ENCODE measurements around the gene DGCR6. TPM values are rescaled to one million over a fixed set of nuclear protein-coding genes. Genes with fewer than 3 reads are reported as not detected.

DGCR6 gene
- total and polyA plus RNA-seq, 2 experiments from 2014 or later = 1.4 to 2.3 TPM

DNA sequence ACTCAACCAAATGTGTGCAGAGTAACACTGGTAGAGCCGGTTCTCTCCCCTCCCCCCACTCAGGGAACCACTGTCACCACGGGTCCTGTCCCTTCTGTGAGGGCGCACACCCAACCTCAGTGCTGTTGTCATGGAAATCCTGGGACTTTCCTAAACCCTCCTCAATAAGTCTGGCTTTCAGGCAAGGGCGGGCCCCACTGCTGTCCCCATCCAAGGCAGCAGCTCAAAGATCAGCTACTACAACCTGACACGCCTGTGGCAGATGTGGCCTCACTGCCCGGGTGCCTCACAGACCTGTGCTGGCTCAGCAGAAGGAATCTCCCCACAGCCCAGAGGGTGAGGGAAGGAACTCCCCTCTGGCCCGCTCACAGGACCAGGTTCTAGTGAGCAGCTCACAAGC is 27.8 kb downstream of the DGCR6 start:
- TF ChIP-seq ZNF114 (CRISPR knock-in tag; IDR thresholded peaks at IDR 0.05) = no peak
- TF ChIP-seq STAT1 (IDR thresholded peaks at IDR 0.05; ENCODE audit: unreplicated experiment) = no peak
- TF ChIP-seq NANOG (IDR thresholded peaks at IDR 0.05; ENCODE audit: borderline replicate concordance) = no peak
- TF ChIP-seq EZH2phosphoT487 (IDR thresholded peaks at IDR 0.05; ENCODE audit: unreplicated experiment) = no peak
- TF ChIP-seq, protein P1, sequence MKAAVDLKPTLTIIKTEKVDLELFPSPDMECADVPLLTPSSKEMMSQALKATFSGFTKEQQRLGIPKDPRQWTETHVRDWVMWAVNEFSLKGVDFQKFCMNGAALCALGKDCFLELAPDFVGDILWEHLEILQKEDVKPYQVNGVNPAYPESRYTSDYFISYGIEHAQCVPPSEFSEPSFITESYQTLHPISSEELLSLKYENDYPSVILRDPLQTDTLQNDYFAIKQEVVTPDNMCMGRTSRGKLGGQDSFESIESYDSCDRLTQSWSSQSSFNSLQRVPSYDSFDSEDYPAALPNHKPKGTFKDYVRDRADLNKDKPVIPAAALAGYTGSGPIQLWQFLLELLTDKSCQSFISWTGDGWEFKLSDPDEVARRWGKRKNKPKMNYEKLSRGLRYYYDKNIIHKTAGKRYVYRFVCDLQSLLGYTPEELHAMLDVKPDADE (IDR thresholded peaks at IDR 0.05) = no peak
- TF ChIP-seq ZNF331 (CRISPR knock-in tag; IDR thresholded peaks at IDR 0.05; ENCODE audit: low read depth) = no peak
- no peak for TF ChIP-seq CREB1 (CRISPR knock-in tag; IDR thresholded peaks at IDR 0.05; ENCODE audit: low read depth)
- no peak for TF ChIP-seq ZNF462 (CRISPR knock-in tag; IDR thresholded peaks at IDR 0.05)
- TF ChIP-seq JUNB (IDR thresholded peaks at IDR 0.05; ENCODE audit: unreplicated experiment) = no peak
- TF ChIP-seq POLR2AphosphoS5 (IDR thresholded peaks at IDR 0.05; ENCODE audit: low read depth) = no peak
- TF ChIP-seq, protein P2, sequence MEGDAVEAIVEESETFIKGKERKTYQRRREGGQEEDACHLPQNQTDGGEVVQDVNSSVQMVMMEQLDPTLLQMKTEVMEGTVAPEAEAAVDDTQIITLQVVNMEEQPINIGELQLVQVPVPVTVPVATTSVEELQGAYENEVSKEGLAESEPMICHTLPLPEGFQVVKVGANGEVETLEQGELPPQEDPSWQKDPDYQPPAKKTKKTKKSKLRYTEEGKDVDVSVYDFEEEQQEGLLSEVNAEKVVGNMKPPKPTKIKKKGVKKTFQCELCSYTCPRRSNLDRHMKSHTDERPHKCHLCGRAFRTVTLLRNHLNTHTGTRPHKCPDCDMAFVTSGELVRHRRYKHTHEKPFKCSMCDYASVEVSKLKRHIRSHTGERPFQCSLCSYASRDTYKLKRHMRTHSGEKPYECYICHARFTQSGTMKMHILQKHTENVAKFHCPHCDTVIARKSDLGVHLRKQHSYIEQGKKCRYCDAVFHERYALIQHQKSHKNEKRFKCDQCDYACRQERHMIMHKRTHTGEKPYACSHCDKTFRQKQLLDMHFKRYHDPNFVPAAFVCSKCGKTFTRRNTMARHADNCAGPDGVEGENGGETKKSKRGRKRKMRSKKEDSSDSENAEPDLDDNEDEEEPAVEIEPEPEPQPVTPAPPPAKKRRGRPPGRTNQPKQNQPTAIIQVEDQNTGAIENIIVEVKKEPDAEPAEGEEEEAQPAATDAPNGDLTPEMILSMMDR (conservative IDR thresholded peaks at IDR 0.05; ENCODE audit: low read depth in 2 of 2) = no peak
- no peak for TF ChIP-seq EZH2 (IDR thresholded peaks at IDR 0.05; ENCODE audit: low read depth, unreplicated experiment)
- TF ChIP-seq REST (IDR thresholded peaks at IDR 0.05; ENCODE audit: unreplicated experiment) = no peak
- no peaks in the 10 kb centered on the region for H3K9me3 Mint-ChIP-seq
- Histone ChIP-seq H3K4me1 (ENCODE audit: insufficient read depth) (no peaks in the 10 kb centered on the region), H3F3A (replicated peaks; ENCODE audit: low read depth) (no peaks in the 10 kb centered on the region), H3K27ac (ENCODE audit: low read depth) (no peak overlapping the region), H2AFZ (no peak overlapping the region), H4K20me1 (replicated peaks; ENCODE audit: insufficient read depth) (no peaks in the 10 kb centered on the region), H3K4me2 (no peak overlapping the region), H3K36me3 (ENCODE audit: insufficient read depth) (no peaks in the 10 kb centered on the region), H3K9me2 (ENCODE audit: insufficient read depth) (no peaks in the 10 kb centered on the region), H3K4me3 (no peak overlapping the region), H3K79me2 (replicated peaks; ENCODE audit: insufficient read depth) (no peaks in the 10 kb centered on the region), H3K27me3 (ENCODE audit: insufficient read depth) (no peaks in the 10 kb centered on the region)
- no peaks in the 10 kb centered on the region for H3K27me3 Mint-ChIP-seq (ENCODE audit: insufficient read depth, low read depth, poor library complexity)
- ATAC-seq (no peak), DNase-seq (ENCODE audit: low spot score) (no peak)
- H3K27ac Mint-ChIP-seq = no peak overlapping the region
- H3K4me3 Mint-ChIP-seq = no peak overlapping the region
- H3K36me3 Mint-ChIP-seq (ENCODE audit: low read depth) = no peaks in the 10 kb centered on the region
- no peaks in the 10 kb centered on the region for H3K4me1 Mint-ChIP-seq

Measured in GM23338 (cell line).